NCI-H2029 (cell line): Measurements from ENCODE around the gene COA1.
"Not testable (repeated sequence)": the region's sequence is repeated elsewhere in the genome, so short reads cannot be mapped to it uniquely, and the experiment has no call there.

Source experiments
- DNase-seq: peaks from one replicate; lab custom pipeline; 2025; lab: John Stamatoyannopoulos, UW

COA1 gene

DNA sequence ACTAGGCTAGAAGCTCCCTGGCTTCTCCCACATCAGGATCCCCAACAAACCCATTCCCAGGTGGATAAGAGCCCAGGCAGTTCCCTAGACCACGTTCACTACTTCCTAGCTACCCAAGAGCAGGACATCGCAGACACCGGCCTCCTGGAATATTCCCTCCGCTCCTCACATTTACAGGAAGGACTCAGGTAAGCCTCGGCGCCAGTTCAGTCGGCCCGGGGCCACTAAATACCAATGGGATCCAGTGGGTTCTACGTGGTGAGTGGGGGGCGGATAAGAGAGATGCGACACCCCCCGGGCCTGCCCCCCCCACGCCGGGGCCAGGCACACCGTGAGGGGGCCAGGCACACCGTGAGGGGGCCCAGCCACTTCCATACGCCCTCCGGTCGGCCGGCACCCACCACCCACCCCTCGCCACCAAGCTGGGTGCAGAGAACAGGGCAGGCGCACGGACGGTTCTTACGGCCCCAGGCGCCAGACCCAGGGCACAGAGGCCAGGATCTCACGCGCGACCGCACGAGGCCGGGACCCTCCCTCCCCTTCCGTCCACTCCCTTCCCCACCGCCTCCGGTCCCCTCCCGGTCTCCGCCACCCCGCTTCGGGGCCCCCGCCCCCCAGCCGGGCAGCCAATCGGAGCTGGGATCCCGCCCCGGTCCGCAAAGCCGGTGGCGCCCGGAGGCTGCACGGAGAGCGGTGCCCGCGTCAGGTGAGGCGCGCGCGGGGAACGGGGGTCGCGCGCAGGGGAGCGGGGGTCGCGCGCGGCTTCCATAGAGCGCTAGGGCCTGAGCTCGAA lies 28.9 kb upstream of the COA1 start, which contains the start of gene BLVRA:
BLVRA (plus strand) TSS at position 652 of the 793 bp plus-strand sequence. CDS start 12,479 bp downstream, outside the sequence.
- no peak for DNase-seq

DNA sequence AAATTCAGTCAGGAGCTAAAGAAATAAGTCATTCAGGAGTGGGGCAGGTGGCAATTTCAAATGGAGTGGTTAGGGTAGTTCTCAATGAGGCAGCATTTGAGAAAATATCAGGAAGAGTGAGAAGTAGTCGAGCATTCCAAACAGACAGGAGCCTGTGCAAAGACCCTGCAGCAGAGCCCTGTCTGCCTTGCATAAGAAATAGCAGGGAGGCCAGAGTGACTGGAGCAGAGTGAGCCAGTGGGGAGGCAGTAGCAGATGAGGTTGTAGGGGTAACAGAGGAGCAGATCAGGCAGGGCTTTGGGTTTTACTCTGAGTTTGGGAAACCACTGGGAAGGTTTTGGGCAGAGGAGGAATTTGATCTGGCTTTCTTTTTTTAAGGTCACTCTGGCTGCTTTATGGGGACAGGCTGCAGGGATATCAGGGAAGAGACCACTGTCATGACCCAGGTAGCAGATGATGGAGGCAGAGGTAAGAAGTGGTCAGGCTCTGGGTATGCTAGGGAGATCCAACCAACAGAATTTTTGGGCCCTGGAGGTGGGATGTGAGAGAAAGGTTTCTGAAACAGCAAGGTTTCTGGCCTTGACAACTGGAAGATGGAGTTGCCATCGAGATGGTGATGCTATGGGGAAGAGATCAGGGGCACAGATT lies 27.9 kb upstream of the COA1 start:
- DNase-seq = no peak

DNA sequence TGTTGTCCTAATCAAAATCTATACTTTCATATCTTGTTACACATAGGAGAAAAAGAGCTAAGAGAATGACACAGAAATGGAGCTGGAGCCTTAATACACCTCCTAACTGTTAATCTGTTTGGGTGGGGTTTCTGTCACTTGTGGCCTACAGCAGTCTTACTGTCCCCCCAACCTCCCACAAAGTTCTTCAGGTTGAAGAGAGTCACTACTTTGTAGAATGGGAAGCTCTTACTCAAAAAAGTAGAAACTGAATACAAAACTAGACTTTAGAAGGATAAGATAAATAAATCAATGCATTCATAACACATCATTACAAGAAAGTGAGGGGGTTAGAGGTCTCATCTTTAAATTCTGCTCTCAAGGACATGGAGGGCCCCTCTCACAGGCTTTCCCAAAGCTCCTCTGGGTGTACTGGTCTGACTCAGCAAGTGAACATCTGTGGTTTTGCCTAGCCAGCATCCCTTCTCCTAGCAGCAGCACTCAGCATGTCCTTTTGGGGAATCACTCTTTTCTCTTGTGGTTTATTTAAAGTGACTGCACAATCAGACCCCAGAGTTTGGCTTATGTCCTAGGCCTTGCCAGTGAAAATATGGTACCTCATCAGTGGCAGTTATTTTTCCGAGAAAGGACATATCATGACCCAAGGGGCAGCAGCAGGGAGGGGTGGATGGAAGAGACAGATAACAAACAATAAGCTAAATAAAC lies 27.2 kb upstream of the COA1 start:
- DNase-seq = no peak

DNA sequence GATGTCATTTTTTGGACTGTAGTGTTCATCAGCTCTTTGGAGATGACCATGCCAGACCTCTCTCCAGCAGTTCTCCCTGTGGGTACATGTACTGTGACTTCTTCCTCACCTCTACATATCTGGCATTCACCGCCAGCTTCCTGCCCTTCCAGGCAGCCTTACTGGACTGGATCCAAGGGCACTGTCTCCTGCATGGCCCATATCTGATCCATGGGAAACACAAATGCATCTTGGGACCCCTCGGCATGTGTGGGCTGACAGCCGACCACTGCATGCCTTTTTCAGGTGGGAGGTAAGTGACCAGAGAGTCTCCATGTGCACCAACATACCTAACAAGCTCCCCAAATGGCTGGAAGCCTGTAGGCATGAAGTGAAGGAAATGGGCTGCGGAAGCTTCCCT lies 25.3 kb upstream of the COA1 start:
- DNase-seq = no peak

DNA sequence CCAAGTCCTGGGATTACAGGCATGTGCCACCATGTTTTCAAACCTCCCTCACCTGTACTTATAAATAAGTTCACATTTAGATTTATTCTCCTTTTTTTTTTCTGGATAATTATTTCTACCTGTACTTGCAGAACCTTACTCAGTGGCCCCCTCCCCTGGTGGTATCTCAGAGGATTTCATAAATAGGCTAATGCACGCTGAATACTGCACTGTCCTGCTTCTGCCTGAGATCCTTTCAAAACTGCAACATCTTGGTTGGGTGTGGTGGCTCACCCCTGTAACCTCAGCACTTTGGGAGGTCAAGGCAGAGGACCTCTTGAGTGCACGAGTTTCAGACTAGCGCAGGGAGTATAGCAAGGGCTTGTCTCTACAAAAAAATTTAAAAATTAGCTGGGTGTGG lies 24.5 kb upstream of the COA1 start:
- DNase-seq = no peak

DNA sequence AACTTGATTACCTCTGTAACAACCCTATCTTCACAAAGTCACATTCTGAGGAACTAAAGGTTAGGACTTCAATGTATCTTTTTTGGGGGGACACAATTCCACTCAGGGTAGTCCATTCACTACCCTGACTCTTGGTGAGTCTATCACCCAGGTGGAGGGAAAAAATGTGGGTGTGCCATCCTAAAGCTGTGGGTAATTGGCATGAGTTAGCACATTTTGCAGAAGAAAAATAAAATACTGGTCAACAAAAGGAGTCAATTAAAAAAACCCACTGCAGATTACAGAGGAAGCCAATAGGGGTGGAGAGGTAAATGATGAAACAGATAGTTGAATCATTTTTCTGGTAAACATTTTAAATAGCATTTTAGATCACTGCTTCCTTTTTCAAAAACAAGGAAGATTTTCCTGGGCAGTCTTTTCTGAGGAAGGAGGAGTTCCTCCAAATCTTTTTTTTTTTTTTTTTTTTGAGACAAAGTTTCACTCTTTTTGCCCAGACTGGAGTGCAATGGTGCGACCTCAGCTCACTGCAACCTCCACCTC lies 24.0 kb upstream of the COA1 start:
- DNase-seq = no peak

DNA sequence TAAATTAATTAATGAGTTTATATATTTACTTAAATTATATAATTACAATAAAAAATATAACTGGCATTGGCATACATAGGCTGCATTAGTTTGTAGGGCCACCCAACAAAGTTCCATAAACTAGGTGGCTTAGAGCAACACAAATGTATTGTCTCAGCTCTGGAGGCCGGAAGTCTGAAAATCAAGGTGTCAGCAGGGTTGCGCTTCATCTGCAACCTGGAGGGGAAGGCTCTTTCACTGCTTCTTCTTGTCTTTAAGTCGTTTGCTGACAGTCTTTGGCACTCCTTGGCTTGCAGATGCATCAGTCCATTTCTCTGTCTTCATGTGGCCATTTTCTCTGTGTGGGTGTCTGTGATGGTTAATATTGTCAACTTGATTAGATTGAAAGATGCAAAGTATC lies 23.1 kb upstream of the COA1 start:
- DNase-seq = no peak

DNA sequence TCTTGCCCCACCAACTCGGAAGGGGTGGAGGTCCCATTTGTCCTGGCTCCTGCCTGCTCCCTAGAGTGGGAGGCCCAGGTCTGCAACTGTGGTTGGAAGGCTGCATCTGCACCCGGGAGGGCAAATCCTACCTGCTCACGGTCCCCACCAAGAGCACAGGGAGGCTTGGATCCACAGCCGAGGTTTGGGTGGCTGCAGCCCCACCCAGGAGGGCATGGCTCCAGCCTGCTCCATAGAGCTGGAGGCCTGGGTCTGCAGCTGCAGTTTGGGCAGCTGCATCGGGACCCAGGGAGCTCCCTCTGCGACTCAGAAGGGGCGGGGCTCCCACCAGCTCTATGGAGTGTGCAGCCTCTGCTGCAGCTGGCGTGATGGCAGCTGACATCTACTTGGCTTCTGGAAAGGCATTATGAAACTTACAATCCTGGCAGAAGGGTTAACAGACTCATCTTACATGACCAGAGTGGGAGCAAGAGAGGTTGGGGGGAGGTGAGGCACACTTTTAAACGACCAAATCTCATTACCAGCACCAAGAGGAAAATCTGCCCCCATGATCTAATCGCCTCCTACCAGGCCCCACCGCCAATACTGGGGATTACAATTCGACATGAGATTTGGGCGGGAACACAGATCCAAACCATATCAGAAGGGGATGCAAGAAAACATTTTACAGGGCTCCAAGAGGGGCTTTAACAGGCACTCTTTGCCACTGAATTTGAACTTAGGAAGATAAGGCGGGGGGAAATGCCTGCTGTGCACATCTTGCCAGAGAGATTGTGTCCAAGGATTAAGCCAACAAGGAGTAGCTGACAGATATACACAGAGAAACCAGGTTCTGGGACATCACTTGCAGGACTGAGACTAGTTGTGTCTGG lies 20.9 kb upstream of the COA1 start:
- DNase-seq = no peak

DNA sequence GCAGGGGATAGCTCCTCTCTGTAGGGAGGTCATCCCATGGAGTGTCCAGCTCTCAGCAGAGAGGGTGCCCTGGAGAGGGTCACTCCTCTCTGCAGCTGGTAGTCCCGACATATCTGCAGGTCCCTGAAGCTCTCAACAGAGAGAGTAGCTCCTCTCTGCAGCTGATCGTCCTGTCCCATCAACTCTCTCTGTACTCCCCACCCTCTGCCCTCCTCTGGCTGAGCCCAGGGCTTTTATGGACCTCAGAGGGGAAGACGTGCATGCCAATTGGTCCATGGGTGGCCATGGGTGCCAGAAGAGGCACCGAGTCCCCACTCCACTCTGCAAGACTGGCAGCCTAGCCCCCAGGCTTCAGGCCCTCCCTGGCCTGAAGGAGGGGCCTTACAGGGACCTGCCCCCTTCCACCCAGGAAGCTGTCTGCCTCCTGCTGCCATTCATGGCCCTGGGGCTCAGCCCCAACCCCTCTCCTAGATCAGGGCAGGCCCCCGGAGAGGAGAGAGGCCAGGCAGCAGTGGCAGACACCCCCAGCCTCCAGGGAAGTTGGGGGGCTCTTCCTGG lies 20.1 kb upstream of the COA1 start:
- no peak for DNase-seq

DNA sequence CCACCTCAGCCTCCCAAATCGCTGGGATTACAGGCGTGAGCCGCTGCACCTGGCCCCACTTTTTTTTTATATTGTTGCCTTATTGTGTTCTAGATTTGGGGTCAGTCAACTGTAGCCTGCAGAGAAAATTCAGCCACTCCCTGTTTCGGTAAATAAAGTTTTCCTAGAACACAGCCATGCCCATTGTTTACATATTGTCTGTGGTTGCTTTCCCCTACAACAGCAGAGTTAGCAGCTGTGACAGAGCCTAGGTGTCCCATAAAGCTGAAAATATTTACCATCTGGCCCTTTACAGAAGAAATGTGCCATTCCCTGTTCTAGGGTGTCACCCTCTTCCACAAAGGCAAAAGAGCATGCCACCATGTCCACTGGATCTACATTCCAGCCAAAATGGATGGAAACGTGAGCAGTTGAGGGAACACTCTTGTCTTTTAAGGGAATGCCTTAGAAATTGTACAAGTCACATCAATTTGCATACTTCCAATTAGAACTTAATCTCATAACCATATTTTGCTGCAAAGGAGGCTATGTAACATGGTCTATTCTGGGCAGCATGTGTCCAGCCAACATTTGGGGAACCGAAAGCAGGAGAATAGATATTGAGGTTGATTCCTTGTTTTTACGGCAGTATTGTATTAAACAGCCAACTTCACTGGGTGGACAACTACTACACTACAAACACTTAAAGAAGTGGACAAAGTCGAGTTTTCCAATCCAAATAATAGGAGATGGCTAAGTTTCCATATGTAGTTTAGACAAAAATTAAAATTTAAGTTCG lies 18.2 kb upstream of the COA1 start:
- DNase-seq = no peak

DNA sequence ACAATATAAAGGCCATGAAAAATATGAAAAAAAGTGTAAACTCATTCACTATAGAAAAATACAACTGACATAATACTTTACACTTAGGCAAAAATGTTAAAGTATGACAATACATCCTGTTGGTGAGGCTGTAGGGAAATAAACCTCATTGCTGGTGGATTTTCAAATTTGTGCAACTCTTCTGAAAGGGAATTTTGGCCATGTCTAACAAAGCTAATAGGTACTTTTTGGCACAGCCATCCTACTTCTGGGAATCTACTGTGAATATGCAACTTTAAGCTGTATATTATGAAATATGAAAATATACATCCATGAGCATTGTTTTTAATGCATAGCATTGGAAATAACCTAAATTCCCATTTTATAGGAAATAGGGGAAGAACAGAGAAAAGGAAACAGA lies 13.4 kb upstream of the COA1 start:
- no peak for DNase-seq

DNA sequence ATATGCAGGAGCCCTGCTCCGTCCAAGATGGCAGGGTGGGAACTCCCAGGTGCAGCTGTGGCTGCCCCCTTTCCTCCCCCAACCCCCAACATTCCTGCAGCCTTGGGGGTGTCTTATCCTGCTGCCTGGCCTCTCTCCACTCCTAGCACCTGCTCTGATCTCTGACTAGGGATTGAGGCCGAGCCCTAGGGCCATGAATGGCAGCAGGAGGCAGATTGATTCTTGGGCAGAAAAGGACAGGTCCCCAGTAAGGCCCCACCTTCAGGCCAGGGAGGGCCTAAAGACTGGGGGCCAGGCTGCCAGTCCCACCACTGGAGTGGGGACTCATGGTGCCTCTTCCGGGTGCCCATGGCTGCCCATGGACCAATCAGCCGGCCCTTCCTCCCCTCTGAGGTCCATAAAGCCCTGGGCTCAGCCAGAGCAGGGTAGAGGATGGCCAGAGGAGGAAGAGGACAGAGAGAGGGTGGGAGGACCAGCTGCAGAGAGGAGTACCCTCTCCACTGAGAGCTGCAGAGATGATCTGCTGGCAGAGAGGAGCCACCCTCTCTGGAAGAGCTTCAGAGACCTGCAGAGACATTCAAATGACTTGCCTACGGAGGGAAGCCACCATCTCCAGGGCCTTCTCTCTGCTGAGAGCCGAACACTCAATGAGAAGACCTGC lies 8.3 kb upstream of the COA1 start:
- DNase-seq = no peak

DNA sequence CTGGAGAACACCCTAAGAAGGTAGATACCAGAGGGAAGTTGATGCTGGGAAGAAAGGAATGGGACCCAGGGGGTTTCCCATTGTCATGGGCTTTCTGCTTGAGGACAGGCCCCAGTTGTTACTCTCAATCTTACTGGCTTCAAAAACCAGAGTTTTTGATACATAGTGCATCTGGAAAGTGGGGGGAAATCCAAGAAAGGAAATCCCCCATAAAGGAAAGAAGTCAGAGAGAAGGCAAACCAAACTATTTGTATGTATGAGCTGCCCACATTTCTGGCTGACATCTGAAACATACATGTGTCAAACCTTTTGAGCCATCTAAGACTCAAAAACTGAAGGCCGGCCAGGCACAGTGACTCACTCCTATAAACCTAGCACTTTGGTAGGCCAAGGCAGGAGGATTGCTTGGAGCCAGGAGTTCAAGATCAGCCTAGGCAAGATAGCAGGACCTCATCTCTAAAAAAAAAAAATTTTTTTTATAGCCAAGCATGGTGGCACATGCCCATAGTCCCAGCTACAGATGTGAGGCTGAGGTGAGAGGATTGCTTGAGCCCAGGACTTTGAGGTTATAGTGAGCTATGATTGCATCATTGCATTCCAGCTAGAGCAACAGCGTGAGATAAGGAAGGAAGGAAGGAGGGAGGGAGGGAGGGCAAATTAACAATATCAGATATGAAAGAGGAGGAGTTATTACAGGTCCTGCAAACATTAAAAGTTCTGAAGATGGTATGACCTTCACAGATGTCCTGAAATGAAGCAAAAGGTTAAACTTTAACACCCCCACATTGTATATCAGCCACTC lies 6.7 kb upstream of the COA1 start:
- no peak for DNase-seq

DNA sequence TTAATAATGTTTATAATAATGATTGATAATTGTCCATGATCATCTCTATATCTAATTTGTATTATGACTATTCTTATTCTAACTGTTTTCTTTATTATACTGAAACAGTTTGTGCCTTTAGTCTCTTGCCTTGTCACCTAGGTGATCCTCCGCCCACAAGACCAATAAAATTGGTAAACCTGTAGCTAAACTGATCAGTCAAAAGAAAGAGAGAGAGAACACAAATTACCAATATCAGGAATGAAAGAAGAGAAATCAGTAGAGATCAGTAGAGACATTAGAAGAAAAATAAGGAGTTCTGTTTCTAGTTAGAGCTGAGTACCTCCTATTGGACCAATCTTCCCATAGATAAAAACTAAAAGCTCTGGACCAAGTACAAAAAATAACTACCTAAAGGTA lies 6.1 kb upstream of the COA1 start:
- DNase-seq = no peak

DNA sequence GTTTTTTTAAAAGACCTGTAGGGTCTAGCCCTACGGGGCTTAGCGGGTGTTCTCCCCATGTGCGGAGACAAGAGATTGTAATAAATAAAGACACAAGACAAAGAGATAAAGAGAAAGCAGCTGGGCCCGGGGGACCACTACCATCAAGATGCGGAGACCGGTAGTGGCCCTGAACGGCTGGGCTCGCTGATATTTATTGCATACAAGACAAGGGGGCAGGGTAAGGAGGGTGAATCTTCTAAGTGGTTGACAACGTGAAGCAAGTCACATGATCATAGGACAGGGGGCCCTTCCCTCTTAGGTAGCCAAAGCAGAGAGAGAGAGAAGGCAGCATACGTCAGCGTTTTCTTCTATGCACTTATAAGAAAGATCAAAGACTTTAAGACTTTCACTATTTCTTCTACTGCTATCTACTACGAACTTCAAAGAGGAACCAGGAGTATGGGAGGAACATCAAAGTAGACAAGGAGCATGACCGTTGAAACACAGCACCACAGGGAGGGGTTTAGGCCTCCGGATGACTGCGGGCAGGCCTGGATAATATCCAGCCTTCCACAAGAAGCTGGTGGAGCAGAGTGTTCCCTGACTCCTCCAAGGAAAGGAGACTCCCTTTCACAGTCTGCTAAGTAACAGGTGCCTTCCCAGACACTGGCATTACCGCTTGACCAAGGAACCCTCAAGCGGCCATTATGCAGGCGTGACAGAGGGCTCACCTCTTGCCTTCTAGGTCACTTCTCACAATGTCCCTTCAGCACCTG lies 5.4 kb upstream of the COA1 start:
- not testable (repeated sequence) for DNase-seq

DNA sequence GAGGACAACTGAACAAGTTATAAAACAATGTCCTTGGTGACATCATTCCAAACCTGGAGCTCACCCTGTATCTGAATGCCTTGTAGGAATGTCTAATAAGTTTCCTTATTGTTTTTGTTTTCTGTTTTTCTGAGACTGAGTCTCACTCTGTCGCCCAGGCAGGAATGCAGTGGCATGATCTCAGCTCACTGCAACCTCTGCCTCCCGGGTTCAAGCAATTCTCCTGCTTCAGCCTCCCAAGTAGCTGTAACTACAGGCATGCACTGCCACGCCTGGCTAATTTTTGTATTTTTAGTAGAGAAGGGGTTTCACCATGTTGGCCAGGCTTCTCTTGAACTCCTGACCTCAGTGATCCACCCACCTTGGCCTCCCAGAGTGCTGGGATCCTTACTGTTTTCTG lies 2.2 kb upstream of the COA1 start:
- DNase-seq = not testable (repeated sequence)

DNA sequence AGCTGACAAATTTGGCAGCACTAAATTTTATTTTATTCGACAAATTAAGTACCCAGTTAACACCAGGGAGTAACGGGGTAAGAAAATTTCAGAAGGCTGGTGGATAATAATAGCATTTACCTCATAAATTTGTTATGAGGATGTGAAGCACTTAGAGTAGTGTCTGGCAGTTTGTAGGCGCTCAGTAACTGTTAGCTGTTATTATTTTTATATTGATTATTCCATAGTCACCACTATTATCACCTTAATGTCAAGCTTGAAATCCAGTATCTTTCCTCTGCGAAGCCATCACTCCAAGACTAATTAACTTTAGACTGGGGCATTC lies 563 bp upstream of the COA1 start:
- no peak for DNase-seq

DNA sequence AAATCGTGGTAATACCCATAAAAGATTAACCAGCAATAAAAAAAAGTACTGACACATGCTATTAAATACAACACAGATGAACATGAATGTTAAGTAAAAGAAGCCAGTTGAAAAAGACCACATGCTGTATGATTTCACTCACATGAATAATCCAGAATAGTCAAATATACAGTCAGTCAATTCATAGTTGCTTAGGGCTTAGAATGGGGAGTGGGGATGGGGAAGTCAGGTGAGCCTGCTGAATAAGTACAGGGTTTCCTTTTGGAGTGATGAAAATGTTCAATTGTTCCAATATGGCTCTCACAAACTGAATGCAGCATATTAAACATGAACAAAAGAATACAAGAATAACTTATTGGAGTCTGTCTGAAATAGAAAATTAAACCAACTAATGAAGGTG lies 1.8 kb downstream of the COA1 start:
- DNase-seq = no peak

DNA sequence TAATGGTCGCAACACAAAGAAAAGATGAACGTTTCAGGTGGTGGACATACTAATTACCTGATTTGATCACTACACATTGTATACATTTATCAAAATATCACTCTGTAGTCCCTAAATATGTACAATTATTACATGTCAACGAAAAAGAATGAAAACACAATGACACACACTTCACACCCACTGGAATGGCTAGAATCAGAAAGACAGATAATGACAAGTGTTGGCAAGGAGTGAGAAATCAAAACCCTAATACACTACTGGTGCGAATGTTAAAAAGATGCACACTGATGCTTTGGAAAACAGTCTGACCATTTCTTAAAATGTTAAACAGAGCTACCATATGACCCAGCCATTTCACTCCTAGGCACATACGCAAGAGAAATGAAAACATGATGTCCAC lies 2.3 kb downstream of the COA1 start:
- DNase-seq = no peak
